SK-N-SH (cell line): ENCODE measurements around the gene AK2. TPM values are rescaled to one million over a fixed set of nuclear protein-coding genes. Genes with fewer than 3 reads are reported as not detected.

Source experiments
- CTCF ChIA-PET: fragments of 300-600, 350-600 bp; formaldehyde crosslinking; extraction: SDS; loops from one replicate; lab custom pipeline; 2021; lab: Yijun Ruan, JAX
- POLR2A ChIA-PET: fragments of 350-600 bp; sonication (Branson Sonifier 250); formaldehyde crosslinking; extraction: SDS; loops from one replicate; lab custom pipeline; 2020; ENCODE audit warnings: antibody characterized with exemption, inconsistent platforms; lab: Yijun Ruan, JAX
- DNase-seq: peaks from one replicate; pipeline ENCODE4 v3.0.0; 2012
- H2AFZ ChIP-seq: fragments of 200-600 bp; sonication (generic); 2 replicates; pipeline ENCODE4 v1.8.1; 2016; ENCODE audit warnings: antibody characterized with exemption, mild to moderate bottlenecking, low read depth
- H3F3A ChIP-seq: fragments of 200-600 bp; sonication (generic); replicated peaks from 2 replicates; pipeline ENCODE3; 2016; ENCODE audit warnings: antibody characterized with exemption, mild to moderate bottlenecking; ENCODE audit not compliant: insufficient read depth
- H3K27ac ChIP-seq, 2 experiments: fragments of 200-500 bp in 1 of 2; fragments of 200-600 bp in 1 of 2; sonication (Bioruptor generic) in 1 of 2; sonication (generic), shearing (Covaris generic) in 1 of 2; 2 replicates each; pipeline versions ENCODE4 v1.5.1 to v1.6.1; 2014 to 2016; ENCODE audit warnings: low read depth in 2 of 2, inconsistent platforms in 1 of 2, low read length in 1 of 2, mild to moderate bottlenecking in 1 of 2, mixed read lengths in 1 of 2
- H3K27me3 ChIP-seq: fragments of 200-600 bp; sonication (generic), shearing (Covaris generic); 2 replicates; pipeline ENCODE4 v1.6.1; 2016; ENCODE audit warnings: mixed run types; ENCODE audit not compliant: insufficient read depth
- H3K36me3 ChIP-seq, 2 experiments: fragments of 200-500 bp in 1 of 2; fragments of 200-600 bp in 1 of 2; sonication (Bioruptor generic) in 1 of 2; sonication (generic) in 1 of 2; replicated peaks in 1 of 2; 2 replicates each; pipeline versions ENCODE3 to v1.5.1; 2014 to 2016; ENCODE audit warnings: low read length in 1 of 2, mild to moderate bottlenecking in 1 of 2; ENCODE audit not compliant: insufficient read depth in 2 of 2, control insufficient read depth in 1 of 2
- H3K4me1 ChIP-seq, 2 experiments: fragments of 200-500 bp in 1 of 2; fragments of 200-600 bp in 1 of 2; sonication (Bioruptor generic) in 1 of 2; sonication (generic), shearing (Covaris generic) in 1 of 2; 2 replicates each; pipeline versions ENCODE4 v1.5.1 to v1.6.1; 2014 to 2016; ENCODE audit warnings: low read depth in 1 of 2, low read length in 1 of 2, mixed run types in 1 of 2; ENCODE audit not compliant: insufficient read depth in 2 of 2, control insufficient read depth in 1 of 2
- H3K4me2 ChIP-seq: fragments of 200-600 bp; sonication (generic), shearing (Covaris generic); 2 replicates; pipeline ENCODE4 v1.6.1; 2017; ENCODE audit warnings: mixed run types
- H3K4me3 ChIP-seq, 2 experiments: fragments of 200-500 bp in 1 of 2; fragments of 200-600 bp in 1 of 2; sonication (Bioruptor generic) in 1 of 2; sonication (generic), shearing (Covaris generic) in 1 of 2; 2 replicates each; pipeline versions ENCODE4 v1.5.1 to v1.8.1; 2014 to 2016; ENCODE audit warnings: low read depth in 2 of 2, inconsistent platforms in 1 of 2, low read length in 1 of 2, mild to moderate bottlenecking in 1 of 2, mixed read lengths in 1 of 2, moderate library complexity in 1 of 2
- H3K79me2 ChIP-seq: fragments of 200-600 bp; sonication (generic); 2 replicates; pipeline ENCODE4 v1.8.1; 2017; ENCODE audit warnings: mild to moderate bottlenecking; ENCODE audit not compliant: insufficient read depth
- H3K9ac ChIP-seq: fragments of 200-600 bp; sonication (generic); 2 replicates; pipeline ENCODE4 v1.6.1; 2017; ENCODE audit warnings: mixed run types
- H3K9me2 ChIP-seq: fragments of 200-600 bp; sonication (generic); 2 replicates; pipeline ENCODE4 v1.6.1; 2017; ENCODE audit warnings: mixed run types
- H3K9me3 ChIP-seq: fragments of 200-600 bp; sonication (generic); 2 replicates; pipeline ENCODE4 v1.6.1; 2017; ENCODE audit warnings: mixed run types, mild to moderate bottlenecking, moderate library complexity
- H4K20me1 ChIP-seq: fragments of 200-600 bp; sonication (generic); 2 replicates; pipeline ENCODE4 v1.6.1; 2017; ENCODE audit warnings: mild to moderate bottlenecking, mixed run types; ENCODE audit not compliant: insufficient read depth
- CHD2 ChIP-seq: fragments of 150-350 bp; IDR thresholded peaks from 2 replicates; pipeline ENCODE4 v1.6.1; 2018; ENCODE audit warnings: low read length; ENCODE audit not compliant: partially characterized antibody
- IRF3 ChIP-seq: fragments of 150-350 bp; IDR thresholded peaks from 2 replicates; pipeline ENCODE4 v1.6.1; 2016; ENCODE audit warnings: mild to moderate bottlenecking, low read depth, low read length
- MXI1 ChIP-seq: IDR thresholded peaks from 2 replicates; pipeline ENCODE4 v1.6.1; 2012; ENCODE audit warnings: mild to moderate bottlenecking, low read depth, low read length, improper control_type of control experiment
- POLR2AphosphoS5 ChIP-seq: IDR thresholded peaks from 2 replicates; pipeline ENCODE4 v1.6.1; 2012; ENCODE audit warnings: low read depth, low read length
- REST ChIP-seq: IDR thresholded peaks from 2 replicates; pipeline ENCODE4 v1.6.1; 2012; ENCODE audit warnings: mild to moderate bottlenecking, low read depth, low read length, moderate library complexity
- RFX5 ChIP-seq: IDR thresholded peaks from 2 replicates; pipeline ENCODE4 v1.6.1; 2012; ENCODE audit warnings: mild to moderate bottlenecking, improper control_type of control experiment, low read length
- RXRA ChIP-seq: IDR thresholded peaks from 2 replicates; pipeline ENCODE4 v1.4.0; 2012; ENCODE audit warnings: low read depth, mild to moderate bottlenecking, borderline replicate concordance
- SIN3A ChIP-seq: IDR thresholded peaks from 2 replicates; pipeline ENCODE4 v1.6.1; 2012; ENCODE audit warnings: low read depth, mild to moderate bottlenecking, low read length, moderate library complexity, borderline replicate concordance
- TAF1 ChIP-seq: IDR thresholded peaks from 2 replicates; pipeline ENCODE4 v1.6.1; 2012; ENCODE audit warnings: low read depth, mild to moderate bottlenecking, low read length, moderate library complexity, borderline replicate concordance
- WGBS: methylation state at CpG from one replicate; pipeline ENCODE4 v1.1.6; 2017; ENCODE audit warnings: low lambda C conversion rate; 5-methylcytosine and 5-hydroxymethylcytosine counted together
- polyA plus RNA-seq, 3 experiments: library from polyadenylated mRNA; depleted of rRNA; stranded (reverse); fragments of >200 nt; gene quantifications; 2 replicates each; pipeline ENCODE4 v1.2.3, GENCODE V29; 2012

Gene AK2
- polyA plus RNA-seq, 1 of the 3 experiments (the other 2 are of a cell fraction) = 191 TPM

- DNase-seq = no peak
- H3K79me2 ChIP-seq = no peaks in the 10 kb centered on the region
- peak overlapping the region; percentile 71 for H3K9ac ChIP-seq
- no peak for TF ChIP-seq POLR2AphosphoS5
- TF ChIP-seq SIN3A = no peak
- TF ChIP-seq, all 33 proteins: peak for 0
- Histone ChIP-seq H2AFZ (peak overlapping the region; percentile 87), H3F3A (no peaks in the 10 kb centered on the region), H3K27me3 (no peaks in the 10 kb centered on the region), H3K27ac (no peak overlapping the region), H3K36me3 (no peaks in the 10 kb centered on the region), H3K9me3 (no peaks in the 10 kb centered on the region), H3K4me3 (peak overlapping the region; percentile 73 to 75), H3K4me2 (peak overlapping the region; percentile 99), H4K20me1 (no peaks in the 10 kb centered on the region), H3K9me2 (no peaks in the 10 kb centered on the region), H3K4me1 (peaks cover 9 to 19% of the 10 kb centered on the region in 2 experiments; a peak in 2 of 4 replicates)
- WGBS = 18% methylated on average over 20 of the region's 35 CpGs
- ChIA-PET POLR2A (interaction anchor here (0.5 to 0.6 kb wide), 2 partner anchors 36 to 194 kb away, joined by 3 read pairs; no protein-coding TSS in a partner anchor), CTCF (interaction anchor here (0.6 to 12.5 kb wide), 7 partner anchors 13 to 374 kb away, joined by 3 to 86 read pairs (median 18); no protein-coding TSS in a partner anchor)
Measured at GRCh38 chr1:33081554-33082305, 45.0 kb upstream of the AK2 start.

DNA sequence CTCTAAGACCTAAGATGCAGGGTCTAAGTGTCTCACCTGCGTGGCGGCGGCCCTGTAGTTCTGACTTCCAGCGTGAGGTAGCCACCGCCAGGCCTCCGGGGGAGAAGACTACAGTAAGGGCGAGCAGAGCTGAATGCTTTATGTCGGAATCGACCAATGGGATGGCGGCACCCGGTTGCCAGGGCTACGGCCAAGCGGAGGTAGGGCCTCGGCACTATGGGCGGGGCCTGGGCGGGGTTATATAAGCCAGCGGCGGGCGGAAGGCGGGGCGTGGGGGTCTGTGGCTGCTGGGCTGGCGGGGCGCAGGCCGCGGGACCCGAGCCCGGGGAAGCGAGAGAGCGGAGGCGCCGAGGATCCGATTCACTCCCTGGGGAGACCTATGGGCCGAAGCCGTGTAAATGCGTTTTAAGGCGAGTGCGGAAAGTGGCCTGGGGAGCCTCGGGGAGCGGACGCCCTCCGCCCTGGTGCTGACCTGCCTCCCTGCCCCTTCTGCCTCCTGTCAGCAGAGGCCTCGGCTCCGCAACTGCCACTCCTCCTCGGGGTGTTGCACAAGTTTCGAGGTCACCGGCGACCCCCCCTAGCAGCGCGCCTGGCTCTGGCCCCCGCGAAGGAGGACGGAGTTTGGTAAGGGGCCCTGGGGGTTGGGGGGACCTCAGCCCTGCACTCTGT lies 44.3 kb upstream of the AK2 start, which contains the start of gene AZIN2:
Gene AZIN2, plus strand, starts transcription at position 269 of the 669 bp plus-strand sequence. CDS start 1,097 bp downstream, outside the sequence.
- under 1% methylated on average over 34 of the region's 52 CpGs for WGBS

More for the DNA sequence above, 44.3 kb upstream of the AK2 start, which contains the start of gene AZIN2:
- Histone ChIP-seq H3K4me2 (peak within 1 kb of the TSS; percentile 99), H3K9me3 (no peaks in the 10 kb centered on the region), H4K20me1 (no peaks in the 10 kb centered on the region), H3K9ac (peak within 1 kb of the TSS; percentile 71), H3K4me1 (peaks cover 9 to 13% of the 10 kb centered on the region in 2 experiments; a peak in 2 of 4 replicates), H3K27ac (peak within 1 kb of the TSS in 1 of 2 experiments; percentile 60; a peak in 2 of 4 replicates), H3K27me3 (no peaks in the 10 kb centered on the region), H2AFZ (peak within 1 kb of the TSS; percentile 96), H3K36me3 (no peaks in the 10 kb centered on the region), H3K79me2 (no peaks in the 10 kb centered on the region), H3K4me3 (peak within 1 kb of the TSS; percentile 73 to 75), H3F3A (no peaks in the 10 kb centered on the region), H3K9me2 (no peaks in the 10 kb centered on the region)
- ChIA-PET POLR2A (interaction anchor here (0.6 kb wide), 2 partner anchors 20 to 60 kb away, joined by 3 to 4 read pairs; no protein-coding TSS in a partner anchor), CTCF (interaction anchor here (0.6 to 12.5 kb wide), 10 partner anchors 8 to 375 kb away, joined by 3 to 86 read pairs (median 4); partner anchors contain the start of gene HPCA)
- peak; percentile 98 for DNase-seq
- TF ChIP-seq SIN3A (peak; percentile 59; the same call in 1 of the 2 replicates), REST (peak; percentile 4; the same call in 1 of the 2 replicates), RXRA (no peak), IRF3 (0 out of 2 replicates have a peak, but pooled peaks have one; percentile 18), CHD2 (peak; percentile 33), RFX5 (no peak), POLR2AphosphoS5 (peak; percentile 95), TAF1 (peak; percentile 85), MXI1 (peak; percentile 89)
